ENCODE results near the gene CLDN19.
"Not testable (repeated sequence)": the region's sequence is repeated elsewhere in the genome, so short reads cannot be mapped to it uniquely, and the experiment has no call there.

CLDN19 gene

DNA sequence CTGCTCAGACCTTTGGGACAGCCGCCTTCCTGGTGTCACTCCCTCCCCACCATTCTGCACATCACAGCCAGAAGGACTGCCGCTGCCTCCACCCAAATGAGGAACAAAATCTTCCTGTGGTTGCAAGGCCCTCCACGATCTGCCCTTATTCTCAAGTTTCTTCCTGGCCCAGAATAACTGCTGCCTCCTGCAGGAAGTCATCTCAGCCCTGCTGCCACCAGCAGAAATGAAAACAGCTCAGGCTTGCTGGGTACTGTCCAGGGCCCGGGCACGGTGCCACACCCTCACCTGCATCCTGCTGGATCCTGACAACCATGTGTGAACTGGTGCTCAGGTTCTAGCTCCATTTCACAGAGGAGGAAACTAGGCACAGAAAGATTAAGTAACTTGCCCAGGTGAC, 2.8 kb downstream of the CLDN19 start:
- peak; percentile 67 for DNase-seq

- DNase-seq: no peak
Observed at GRCh38 chr1:42736571-42737200, 3.4 kb downstream of the CLDN19 start.

DNA sequence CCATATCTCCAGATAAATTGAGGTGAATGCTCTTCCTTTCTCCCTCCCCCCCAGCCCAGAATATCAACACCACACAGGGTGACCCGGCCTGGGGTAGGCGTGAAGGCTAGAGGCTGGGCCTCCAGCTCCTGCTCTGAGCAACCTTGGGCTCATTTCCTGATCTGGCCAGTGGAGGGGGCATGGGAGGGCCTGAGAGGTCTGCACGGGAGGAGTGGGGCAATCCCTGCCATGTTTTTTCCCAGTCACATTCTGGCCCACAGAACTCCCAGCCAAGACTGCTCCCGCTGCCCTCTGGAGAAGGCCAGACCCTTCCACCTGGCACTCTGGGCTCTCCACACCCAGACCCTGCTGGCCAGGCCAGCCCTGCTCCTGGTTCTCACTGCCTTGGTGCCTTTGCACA, 3.9 kb downstream of the CLDN19 start:
- no peak for DNase-seq

- no peak for DNase-seq
Observed at GRCh38 chr1:42735477-42736105, 4.4 kb downstream of the CLDN19 start.

- DNase-seq: no peak
Observed at GRCh38 chr1:42735056-42735455, 5.0 kb downstream of the CLDN19 start.

DNA sequence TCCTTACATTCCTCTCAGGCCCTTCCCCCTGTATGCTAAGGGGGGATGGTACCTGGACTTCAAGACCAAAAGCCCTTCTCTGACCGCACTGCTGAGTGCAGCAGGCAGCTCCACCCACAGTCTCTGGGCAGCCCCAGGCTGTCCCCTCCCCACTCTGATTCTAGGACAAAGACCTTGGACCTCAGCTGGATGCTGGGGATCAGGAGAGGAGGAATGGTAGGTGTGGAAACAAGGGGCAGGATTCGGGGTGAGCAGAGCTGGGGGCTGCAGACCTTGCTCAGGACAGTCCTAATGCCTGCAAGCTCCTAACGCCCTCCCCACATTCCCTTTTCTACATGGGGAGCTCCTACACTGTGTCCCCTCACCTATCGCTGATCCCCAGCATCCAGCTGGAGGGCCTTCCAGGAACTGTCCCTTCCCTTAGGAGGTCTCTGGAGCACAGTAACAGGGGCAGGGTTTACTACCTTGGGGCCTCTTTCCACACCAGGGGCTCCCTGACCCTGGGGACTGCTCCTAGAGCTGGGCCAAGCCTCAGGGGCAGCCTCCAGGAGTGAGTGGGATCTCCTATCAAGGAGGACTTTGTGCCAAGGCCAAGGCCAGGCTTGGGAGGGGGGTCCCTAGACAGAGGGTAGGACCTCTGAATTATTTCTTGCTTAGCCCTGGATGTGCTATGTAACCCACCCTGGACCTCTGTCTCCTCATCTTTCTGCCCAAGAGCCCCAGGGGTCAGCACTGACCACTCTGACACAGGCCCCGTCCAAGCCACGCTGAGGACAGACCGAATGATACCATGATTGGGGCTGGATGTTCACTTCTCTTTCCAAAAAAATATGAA, 5.6 kb downstream of the CLDN19 start:
- DNase-seq: no peak

DNA sequence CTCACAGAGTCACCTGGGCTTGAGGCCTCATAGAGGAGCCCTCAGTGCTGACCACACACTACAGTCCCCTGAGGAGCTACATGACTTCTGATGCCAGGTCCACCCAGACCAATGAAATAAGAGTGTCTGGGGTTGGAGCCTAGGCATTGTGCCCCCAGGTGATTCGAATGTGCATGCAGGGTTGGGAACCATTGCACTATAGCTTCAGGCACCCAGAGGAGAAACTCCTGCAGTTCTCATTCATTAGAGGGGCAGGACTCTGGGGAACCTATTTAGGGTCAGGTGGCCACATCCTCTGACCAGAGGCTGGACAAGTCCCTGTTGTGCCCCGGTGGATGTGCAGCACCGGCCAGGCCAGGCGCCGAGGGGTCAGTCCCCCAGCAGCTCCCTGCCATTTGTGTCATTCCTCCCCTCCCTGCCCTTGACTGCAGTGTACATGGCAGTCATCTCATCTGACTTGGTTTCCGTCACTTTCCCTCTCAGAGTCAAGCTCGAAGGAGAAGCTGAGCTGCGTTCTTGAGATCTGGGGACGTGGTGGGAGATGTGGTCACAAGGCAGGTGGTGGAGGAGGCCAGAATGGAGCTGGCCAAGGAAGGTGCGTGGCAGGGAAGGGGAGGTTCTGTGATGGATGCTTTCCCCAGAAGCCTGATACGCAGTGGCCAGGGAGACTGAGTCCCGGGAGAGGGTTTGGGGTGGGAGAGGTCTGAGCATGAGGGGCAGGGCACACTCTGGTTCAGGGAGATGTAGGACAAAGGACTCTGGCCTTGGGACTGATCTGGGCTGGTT, 6.4 kb downstream of the CLDN19 start:
- DNase-seq: no peak

GRCh38 chr1:42732126-42732680, 7.8 kb downstream of the CLDN19 start:
- DNase-seq: no peak

- DNase-seq: no peak
Observed at GRCh38 chr1:42731585-42731984, 8.5 kb downstream of the CLDN19 start.

- DNase-seq: no peak
Observed at GRCh38 chr1:42730988-42731387, 9.0 kb downstream of the CLDN19 start.

DNA sequence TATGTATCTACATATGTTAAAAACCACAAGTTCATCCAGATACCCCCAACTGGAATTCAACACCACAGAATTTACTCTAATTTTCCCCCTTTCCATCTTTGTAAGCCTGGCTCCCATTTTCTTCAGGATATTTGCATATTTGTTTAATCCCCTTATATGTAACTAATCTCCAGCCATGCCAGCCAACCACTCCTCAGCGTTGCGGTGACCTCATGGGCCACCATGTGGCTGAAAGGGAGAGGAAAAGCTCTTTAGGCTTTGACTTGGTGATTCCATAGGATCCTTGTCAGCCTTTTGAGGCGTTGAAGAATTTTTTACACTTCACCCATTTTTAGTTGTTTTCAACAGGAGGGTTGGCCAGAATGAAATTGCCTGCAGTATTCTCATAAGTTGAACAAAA, 10.0 kb downstream of the CLDN19 start:
- no peak for DNase-seq

- DNase-seq: not testable (repeated sequence)
Observed at GRCh38 chr1:42725820-42726219, 14.2 kb downstream of the CLDN19 start.

- no peak for DNase-seq
Observed at GRCh38 chr1:42723511-42723910, 16.5 kb downstream of the CLDN19 start.

GRCh38 chr1:42722403-42722802, 17.6 kb downstream of the CLDN19 start:
- DNase-seq: not testable (repeated sequence)

- no peak for DNase-seq
Observed at GRCh38 chr1:42721926-42722325, 18.1 kb downstream of the CLDN19 start.

DNA sequence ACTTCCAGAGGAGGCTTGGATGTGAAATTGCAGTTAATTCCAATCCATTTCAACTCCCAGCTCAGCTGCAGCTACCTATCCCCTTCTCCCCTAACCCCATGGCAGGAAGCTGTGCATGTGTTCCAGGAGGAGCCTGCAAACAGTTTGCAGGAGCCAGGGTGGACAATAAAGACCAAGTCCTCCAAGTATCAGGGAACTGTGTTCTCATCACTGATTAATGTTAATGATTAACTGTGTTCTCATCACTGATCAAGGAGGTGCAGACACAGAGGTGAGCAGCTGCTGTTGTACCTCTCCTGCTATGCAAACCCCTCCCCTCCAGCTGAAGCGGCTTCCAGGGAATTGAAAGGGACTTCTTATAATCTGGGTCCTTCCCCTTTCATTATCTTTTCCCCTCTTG, 19.2 kb downstream of the CLDN19 start:
- no peak for DNase-seq

- DNase-seq: not testable (repeated sequence)
Observed at GRCh38 chr1:42714441-42714840, 25.6 kb downstream of the CLDN19 start.

DNA sequence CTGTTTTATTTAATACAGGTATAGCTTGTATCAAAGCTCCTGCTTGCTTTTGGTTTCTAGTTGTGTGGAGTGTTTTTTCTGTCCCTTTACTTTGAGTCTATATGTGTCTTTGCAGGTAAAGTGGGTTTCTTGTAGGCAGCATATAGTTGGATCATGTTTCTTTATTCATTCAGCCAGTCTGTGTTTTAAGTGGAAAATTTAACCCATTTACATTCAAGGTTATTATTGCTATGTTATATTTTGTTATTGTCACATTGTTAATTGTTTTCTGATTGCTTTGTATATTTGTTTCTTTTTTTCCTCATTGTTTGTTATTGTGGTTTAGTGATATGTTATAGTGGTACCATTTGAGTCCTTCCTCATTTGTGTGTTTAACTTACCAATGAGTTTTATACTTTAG, 26.7 kb downstream of the CLDN19 start:
- no peak for DNase-seq

- DNase-seq: not testable (repeated sequence)
Observed at GRCh38 chr1:42712808-42713207, 27.2 kb downstream of the CLDN19 start.

GRCh38 chr1:42703888-42704464, 36.1 kb downstream of the CLDN19 start:
- DNase-seq: no peak

- DNase-seq: no peak
Observed at GRCh38 chr1:42700006-42700405, 40.0 kb downstream of the CLDN19 start.

DNA sequence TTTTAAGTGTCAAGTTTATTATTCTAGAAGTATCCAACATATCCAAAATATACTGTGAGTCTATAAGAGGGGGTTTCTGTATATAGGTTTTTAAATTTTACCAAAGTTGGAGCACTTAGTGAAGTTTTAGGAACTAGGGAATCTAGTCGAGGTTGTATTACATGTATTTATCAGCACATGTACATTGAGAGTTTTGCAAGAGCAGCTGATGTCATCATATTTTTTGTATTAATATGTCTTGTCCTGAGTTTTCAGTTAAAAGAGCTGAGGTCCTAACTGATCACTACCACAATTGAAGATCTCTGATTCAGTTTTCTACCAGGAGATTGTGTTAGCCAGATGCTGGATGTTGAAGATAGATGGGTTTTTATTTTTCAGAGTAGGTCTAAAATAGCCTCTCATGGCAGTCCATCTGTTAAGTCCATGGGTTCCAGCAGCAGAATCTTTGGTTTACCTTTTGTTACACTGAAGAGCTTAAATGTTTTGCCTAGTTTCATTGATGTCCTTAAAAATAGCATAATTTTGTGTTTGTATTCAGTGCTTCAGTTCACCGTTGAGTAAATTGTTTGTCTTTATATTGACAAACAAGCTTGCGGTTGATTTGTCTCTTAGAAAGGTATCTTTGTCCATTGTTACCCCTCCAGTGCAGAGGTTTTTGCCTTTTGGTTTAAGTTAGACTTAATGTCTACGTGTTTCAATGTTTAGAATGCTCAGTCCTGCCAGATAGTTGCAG, 41.8 kb downstream of the CLDN19 start:
- DNase-seq: no peak
